Fibroblast of skin of right quadriceps (primary cell): Measurements from ENCODE around the gene RASSF7.

Source experiments
- DNase-seq: peaks from one replicate; pipeline ENCODE4 v3.0.0-alpha.2; 2013

Gene RASSF7

GRCh38 chr11:587978-588380 lies 27.2 kb downstream of the RASSF7 start:
- no peak for DNase-seq

GRCh38 chr11:589798-590197 lies 29.0 kb downstream of the RASSF7 start:
- no peak for DNase-seq

- no peak for DNase-seq
Measured at GRCh38 chr11:590997-591396, 30.2 kb downstream of the RASSF7 start.

GRCh38 chr11:592501-592900 lies 31.7 kb downstream of the RASSF7 start:
- no peak for DNase-seq

- DNase-seq = no peak
Measured at GRCh38 chr11:592918-593317, 32.1 kb downstream of the RASSF7 start.

- no peak for DNase-seq
Measured at GRCh38 chr11:593347-593746, 32.6 kb downstream of the RASSF7 start.

GRCh38 chr11:595400-595799 lies 34.6 kb downstream of the RASSF7 start:
- DNase-seq = no peak

GRCh38 chr11:596374-596773 lies 35.6 kb downstream of the RASSF7 start:
- DNase-seq = no peak

GRCh38 chr11:597166-597725 lies 36.5 kb downstream of the RASSF7 start:
- no peak for DNase-seq

- no peak for DNase-seq
Measured at GRCh38 chr11:598005-598680, 37.4 kb downstream of the RASSF7 start.

- no peak for DNase-seq
Measured at GRCh38 chr11:601573-602245, 40.9 kb downstream of the RASSF7 start.

- DNase-seq = no peak
Measured at GRCh38 chr11:603154-603553, 42.4 kb downstream of the RASSF7 start.

GRCh38 chr11:605286-606129 lies 44.7 kb downstream of the RASSF7 start:
- no peak for DNase-seq

GRCh38 chr11:606245-606644 lies 45.5 kb downstream of the RASSF7 start:
- DNase-seq = no peak

- DNase-seq = no peak
Measured at GRCh38 chr11:607020-607780, 46.4 kb downstream of the RASSF7 start.

- no peak for DNase-seq
Measured at GRCh38 chr11:607971-608659, 47.3 kb downstream of the RASSF7 start.

- no peak for DNase-seq
Measured at GRCh38 chr11:608791-609251, 48.1 kb downstream of the RASSF7 start.

- no peak for DNase-seq
Measured at GRCh38 chr11:609341-609811, 48.6 kb downstream of the RASSF7 start.

GRCh38 chr11:610146-610801 lies 49.5 kb downstream of the RASSF7 start:
- no peak for DNase-seq

- no peak for DNase-seq
Measured at GRCh38 chr11:611001-611996, 50.5 kb downstream of the RASSF7 start.
